CD8-positive, alpha-beta memory T cell (primary cell): ENCODE results near the gene NPY. TPM values are rescaled to one million over a fixed set of nuclear protein-coding genes. Genes with fewer than 3 reads are reported as not detected.

Experiments used
- CTCF ChIA-PET: fragments of 350-600 bp; sonication (Branson Sonifier 250); formaldehyde crosslinking; loops from one replicate; lab custom pipeline; 2021; ENCODE audit warnings: antibody characterized with exemption; lab: Charles Lee
- POLR2A ChIA-PET: fragments of 350-600 bp; sonication (Branson Sonifier 250); formaldehyde crosslinking; loops from one replicate; lab custom pipeline; 2021; ENCODE audit warnings: antibody characterized with exemption; lab: Charles Lee
- DNase-seq, 5 donors: peaks; one replicate each; pipeline versions ENCODE4 v3.0.0 to v3.0.0-alpha.2; 2020 to 2022; ENCODE audit warnings: mixed read lengths in 1 of 5
- H3K27ac ChIP-seq: one replicate; pipeline ENCODE4 v1.7.0; 2013; ENCODE audit warnings: low read depth, mild to moderate bottlenecking, low read length, moderate library complexity
- H3K27me3 ChIP-seq: 2 replicates; pipeline ENCODE4 v1.7.0; 2013; ENCODE audit warnings: low read length, mild to moderate bottlenecking; ENCODE audit not compliant: insufficient read depth, poor library complexity, severe bottlenecking
- H3K36me3 ChIP-seq: 2 replicates; pipeline ENCODE4 v1.7.0; 2013; ENCODE audit warnings: mild to moderate bottlenecking, low read length, moderate library complexity; ENCODE audit not compliant: insufficient read depth
- H3K4me1 ChIP-seq: 2 replicates; pipeline ENCODE4 v1.7.0; 2013; ENCODE audit warnings: mild to moderate bottlenecking, low read length, moderate library complexity; ENCODE audit not compliant: insufficient read depth
- H3K4me3 ChIP-seq: 2 replicates; pipeline ENCODE4 v1.7.0; 2013; ENCODE audit warnings: mild to moderate bottlenecking, low read length
- H3K9me3 ChIP-seq: 2 replicates; pipeline ENCODE4 v1.7.0; 2013; ENCODE audit warnings: mild to moderate bottlenecking, low read length
- H3K27ac Mint-ChIP-seq, 8 donors: one replicate each; pipeline ENCODE4 v1.8.0; 2020 to 2021; ENCODE audit warnings: mixed read lengths in 8 of 8, mild to moderate bottlenecking in 6 of 8, inconsistent platforms in 3 of 8, moderate library complexity in 3 of 8
- H3K27me3 Mint-ChIP-seq, 2 donors: one replicate each; pipeline ENCODE4 v1.8.0; 2020 to 2021; ENCODE audit warnings: mixed read lengths in 2 of 2, mild to moderate bottlenecking in 1 of 2, moderate library complexity in 1 of 2
- H3K36me3 Mint-ChIP-seq, 3 donors: one replicate each; pipeline ENCODE4 v1.8.0; 2020 to 2021; ENCODE audit warnings: mixed read lengths in 3 of 3, inconsistent platforms in 1 of 3, mild to moderate bottlenecking in 1 of 3
- H3K4me1 Mint-ChIP-seq, 3 donors: one replicate each; pipeline ENCODE4 v1.8.0; 2020 to 2021; ENCODE audit warnings: mixed read lengths in 3 of 3, inconsistent platforms in 1 of 3, mild to moderate bottlenecking in 1 of 3
- H3K4me3 Mint-ChIP-seq, 7 donors: one replicate each; pipeline ENCODE4 v1.8.0; 2020 to 2021; ENCODE audit warnings: mixed read lengths in 7 of 7, mild to moderate bottlenecking in 6 of 7, moderate library complexity in 4 of 7, inconsistent platforms in 2 of 7
- H3K9me3 Mint-ChIP-seq, 5 donors: one replicate each; pipeline ENCODE4 v1.8.0; 2020 to 2022; ENCODE audit warnings: mixed read lengths in 5 of 5, mild to moderate bottlenecking in 3 of 5, moderate library complexity in 2 of 5, inconsistent platforms in 1 of 5
- polyA plus RNA-seq: library from polyadenylated mRNA; unstranded; fragments of 300-500 nt; fragmentation: Illumina TruSeq; gene quantifications from one replicate; pipeline ENCODE4 v1.2.3, GENCODE V29; 2021
- total RNA-seq, 2 experiments: library from RNA; stranded (reverse); gene quantifications; one replicate each; pipeline ENCODE4 v1.2.3, GENCODE V29; 2021

NPY gene
- total and polyA plus RNA-seq, 3 experiments from 2014 or later = not detected

- CTCF ChIA-PET = no interaction called here
- Histone ChIP-seq H3K4me3 (no peak overlapping the region), H3K36me3 (no peaks in the 10 kb centered on the region), H3K4me1 (no peaks in the 10 kb centered on the region), H3K9me3 (no peaks in the 10 kb centered on the region), H3K27ac (no peak overlapping the region), H3K27me3 (no peaks in the 10 kb centered on the region)
- H3K9me3 Mint-ChIP-seq = no peaks in the 10 kb centered on the region
- H3K4me1 Mint-ChIP-seq = no peaks in the 10 kb centered on the region
- no peak overlapping the region for H3K4me3 Mint-ChIP-seq
- POLR2A ChIA-PET = no interaction called here
- no peak overlapping the region for H3K27ac Mint-ChIP-seq
- peaks cover 4 to 30% of the 10 kb centered on the region in 2 donors for H3K27me3 Mint-ChIP-seq
- no peaks in the 10 kb centered on the region for H3K36me3 Mint-ChIP-seq
- no peak for DNase-seq
Measured at GRCh38 chr7:24318326-24318725, 34.3 kb downstream of the NPY start.

DNA sequence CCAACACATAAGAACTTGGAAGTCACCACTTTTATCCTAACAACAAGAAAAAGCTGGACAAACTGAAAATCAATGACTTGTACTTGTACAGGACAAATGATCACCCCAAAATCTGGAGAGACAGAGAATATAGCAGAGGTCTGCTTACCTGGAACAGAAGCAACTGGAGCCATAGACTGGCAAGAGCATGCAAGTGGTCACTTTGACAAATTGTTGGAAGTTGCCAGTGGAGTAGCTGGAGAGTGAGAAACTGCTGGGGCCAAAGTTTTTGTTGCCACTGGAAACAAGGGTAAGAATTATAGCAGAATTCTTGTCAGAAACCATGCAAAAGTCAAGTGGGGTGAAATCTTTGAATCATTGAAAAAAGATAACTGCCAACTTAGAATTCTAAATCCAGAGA lies 35.2 kb downstream of the NPY start:
- Mint-ChIP-seq H3K27me3 (peaks cover 4 to 30% of the 10 kb centered on the region in 2 donors), H3K36me3 (no peaks in the 10 kb centered on the region), H3K9me3 (no peaks in the 10 kb centered on the region), H3K4me3 (no peak overlapping the region), H3K27ac (no peak overlapping the region), H3K4me1 (no peaks in the 10 kb centered on the region)
- POLR2A ChIA-PET = no interaction called here
- DNase-seq = no peak
- Histone ChIP-seq H3K9me3 (no peaks in the 10 kb centered on the region), H3K36me3 (no peaks in the 10 kb centered on the region), H3K4me1 (no peaks in the 10 kb centered on the region), H3K27ac (no peak overlapping the region), H3K27me3 (no peaks in the 10 kb centered on the region), H3K4me3 (no peak overlapping the region)
- CTCF ChIA-PET = no interaction called here

- no peak overlapping the region for H3K27ac ChIP-seq
- peaks cover 3 to 19% of the 10 kb centered on the region in 2 donors for H3K27me3 Mint-ChIP-seq
- no peaks in the 10 kb centered on the region for H3K27me3 ChIP-seq
- ChIA-PET CTCF (no interaction called here), POLR2A (no interaction called here)
- no peaks in the 10 kb centered on the region for H3K4me1 Mint-ChIP-seq
- no peak overlapping the region for H3K4me3 Mint-ChIP-seq
- H3K4me3 ChIP-seq = no peak overlapping the region
- H3K27ac Mint-ChIP-seq = no peak overlapping the region
- no peaks in the 10 kb centered on the region for H3K9me3 Mint-ChIP-seq
- DNase-seq = no peak
- H3K36me3 Mint-ChIP-seq = no peaks in the 10 kb centered on the region
- no peaks in the 10 kb centered on the region for H3K4me1 ChIP-seq
- no peaks in the 10 kb centered on the region for H3K9me3 ChIP-seq
- H3K36me3 ChIP-seq = no peaks in the 10 kb centered on the region
Measured at GRCh38 chr7:24323961-24324480, 40.0 kb downstream of the NPY start.

- POLR2A ChIA-PET = no interaction called here
Measured at GRCh38 chr7:24325708-24326107, 41.7 kb downstream of the NPY start.

GRCh38 chr7:24328050-24328449 lies 44.1 kb downstream of the NPY start:
- H3K4me3 ChIP-seq = no peak overlapping the region
- Mint-ChIP-seq H3K4me3 (no peak overlapping the region), H3K27ac (no peak overlapping the region), H3K4me1 (no peaks in the 10 kb centered on the region), H3K9me3 (peaks cover 0 to 3% (median 3%) of the 10 kb centered on the region in 5 donors), H3K36me3 (no peaks in the 10 kb centered on the region), H3K27me3 (peaks cover 8 to 17% of the 10 kb centered on the region in 2 donors)
- CTCF ChIA-PET = no interaction called here
- DNase-seq = no peak
- no peaks in the 10 kb centered on the region for H3K9me3 ChIP-seq
- POLR2A ChIA-PET = no interaction called here
- no peaks in the 10 kb centered on the region for H3K4me1 ChIP-seq
- no peaks in the 10 kb centered on the region for H3K36me3 ChIP-seq
- no peak overlapping the region for H3K27ac ChIP-seq
- H3K27me3 ChIP-seq = no peaks in the 10 kb centered on the region

More at GRCh38 chr7:24325708-24326107, 41.7 kb downstream of the NPY start:
- no peak overlapping the region for H3K27ac ChIP-seq
- H3K4me1 ChIP-seq = no peaks in the 10 kb centered on the region
- H3K4me3 ChIP-seq = no peak overlapping the region
- no peak overlapping the region for H3K27ac Mint-ChIP-seq
- no peak for DNase-seq
- CTCF ChIA-PET = no interaction called here
- H3K9me3 ChIP-seq = no peaks in the 10 kb centered on the region
- H3K36me3 ChIP-seq = no peaks in the 10 kb centered on the region
- no peak overlapping the region for H3K4me3 Mint-ChIP-seq
- no peaks in the 10 kb centered on the region for H3K27me3 ChIP-seq
- no peaks in the 10 kb centered on the region for H3K4me1 Mint-ChIP-seq
- no peaks in the 10 kb centered on the region for H3K9me3 Mint-ChIP-seq
- no peaks in the 10 kb centered on the region for H3K36me3 Mint-ChIP-seq
- H3K27me3 Mint-ChIP-seq = peaks cover 3 to 21% of the 10 kb centered on the region in 2 donors

DNA sequence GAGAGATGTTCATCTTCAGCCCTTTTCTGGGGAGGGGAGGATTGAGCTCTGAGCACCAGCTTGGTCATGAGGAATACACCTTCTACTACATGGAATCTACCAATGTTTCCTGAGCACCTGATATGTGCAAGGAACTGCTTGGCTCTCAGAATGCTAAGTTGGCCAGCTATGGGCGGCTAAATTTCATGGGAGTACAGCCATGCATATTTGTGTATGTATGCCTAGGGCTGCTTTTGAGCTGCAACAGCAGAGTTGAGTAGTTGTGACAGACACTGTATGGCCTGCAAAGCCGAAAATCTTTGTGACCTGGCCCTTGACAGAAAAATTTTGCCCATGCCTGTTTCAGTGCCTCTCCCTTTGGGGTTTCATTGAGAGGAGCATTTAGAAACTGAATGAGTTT lies 44.9 kb downstream of the NPY start:
- H3K36me3 ChIP-seq = no peaks in the 10 kb centered on the region
- Mint-ChIP-seq H3K9me3 (peaks cover 0 to 3% (median 3%) of the 10 kb centered on the region in 5 donors), H3K4me1 (no peaks in the 10 kb centered on the region), H3K4me3 (no peak overlapping the region), H3K36me3 (no peaks in the 10 kb centered on the region), H3K27me3 (peaks cover 11 to 25% of the 10 kb centered on the region in 2 donors), H3K27ac (no peak overlapping the region)
- no peaks in the 10 kb centered on the region for H3K4me1 ChIP-seq
- H3K4me3 ChIP-seq = no peak overlapping the region
- CTCF ChIA-PET = no interaction called here
- no peak for DNase-seq
- no peaks in the 10 kb centered on the region for H3K27me3 ChIP-seq
- H3K27ac ChIP-seq = no peak overlapping the region
- H3K9me3 ChIP-seq = no peaks in the 10 kb centered on the region
- POLR2A ChIA-PET = no interaction called here

DNA sequence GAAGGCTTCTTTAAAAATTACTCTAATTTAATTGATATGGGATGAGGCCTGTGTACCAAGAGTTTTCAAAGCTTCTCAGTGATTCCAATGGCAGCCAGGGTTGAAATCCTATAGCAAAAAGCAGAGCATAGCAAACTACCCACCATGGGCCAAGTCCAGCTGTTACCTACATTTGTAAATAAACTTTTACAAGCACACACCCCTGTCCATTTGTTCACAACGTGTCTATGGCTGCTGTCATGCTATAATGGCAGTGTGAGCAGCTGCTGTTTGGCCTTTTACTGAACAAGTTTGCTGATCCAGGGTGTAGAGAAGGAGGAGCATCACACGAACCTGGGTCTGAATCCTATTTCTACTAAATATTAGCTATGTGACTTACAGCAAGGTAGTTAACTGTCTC lies 50.0 kb downstream of the NPY start:
- POLR2A ChIA-PET = no interaction called here
- no peak for DNase-seq
- H3K9me3 Mint-ChIP-seq = peaks cover 0 to 4% (median 3%) of the 10 kb centered on the region in 5 donors

GRCh38 chr7:24334627-24335026 lies 50.6 kb downstream of the NPY start:
- H3K4me1 Mint-ChIP-seq = no peaks in the 10 kb centered on the region

More for the DNA sequence above, 50.0 kb downstream of the NPY start:
- no peaks in the 10 kb centered on the region for H3K27me3 ChIP-seq
- no peaks in the 10 kb centered on the region for H3K36me3 ChIP-seq
- CTCF ChIA-PET = no interaction called here
- no peak overlapping the region for H3K4me3 ChIP-seq
- H3K27ac ChIP-seq = no peak overlapping the region
- Mint-ChIP-seq H3K4me1 (no peaks in the 10 kb centered on the region), H3K27me3 (peaks cover 14 to 40% of the 10 kb centered on the region in 2 donors), H3K27ac (no peak overlapping the region), H3K36me3 (no peaks in the 10 kb centered on the region), H3K4me3 (no peak overlapping the region)
- no peaks in the 10 kb centered on the region for H3K9me3 ChIP-seq
- H3K4me1 ChIP-seq = no peaks in the 10 kb centered on the region

More at GRCh38 chr7:24334627-24335026, 50.6 kb downstream of the NPY start:
- DNase-seq = no peak
- H3K9me3 ChIP-seq = no peaks in the 10 kb centered on the region
- no peak overlapping the region for H3K4me3 ChIP-seq
- Mint-ChIP-seq H3K27me3 (peaks cover 14 to 35% of the 10 kb centered on the region in 2 donors), H3K27ac (no peak overlapping the region), H3K9me3 (peaks cover 0 to 4% (median 3%) of the 10 kb centered on the region in 5 donors), H3K36me3 (no peaks in the 10 kb centered on the region), H3K4me3 (no peak overlapping the region)
- H3K36me3 ChIP-seq = no peaks in the 10 kb centered on the region
- H3K27ac ChIP-seq = no peak overlapping the region
- no peaks in the 10 kb centered on the region for H3K27me3 ChIP-seq
- ChIA-PET POLR2A (no interaction called here), CTCF (no interaction called here)
- H3K4me1 ChIP-seq = no peaks in the 10 kb centered on the region
